Brain microvascular endothelial cell (primary cell): ENCODE data around the gene MBNL1.

Source experiments
- DNase-seq: peaks from one replicate; pipeline ENCODE4 v3.0.0-alpha.2; 2020
- H3K27ac ChIP-seq: fragments of 250-450 bp; sonication (Bioruptor Pico); 2 replicates; pipeline ENCODE4 v1.5.1; 2020; ENCODE audit warnings: mild to moderate bottlenecking, moderate library complexity
- H3K27me3 ChIP-seq: fragments of 250-450 bp; sonication (Bioruptor Pico); replicated peaks from 2 replicates; pipeline ENCODE4 v1.5.1; 2020; ENCODE audit warnings: mild to moderate bottlenecking
- H3K36me3 ChIP-seq: fragments of 250-450 bp; sonication (Bioruptor Pico); replicated peaks from 2 replicates; pipeline ENCODE4 v1.5.1; 2020; ENCODE audit warnings: mild to moderate bottlenecking
- H3K4me3 ChIP-seq: 2 replicates; pipeline ENCODE4 v1.5.1; 2011; ENCODE audit warnings: low read depth, mild to moderate bottlenecking, control low read depth, low read length, moderate library complexity
- CTCF ChIP-seq: IDR thresholded peaks from 2 replicates; pipeline ENCODE4 v1.5.1; 2011; ENCODE audit warnings: low read depth, mild to moderate bottlenecking, moderate library complexity, low read length, control low read depth, inconsistent platforms; ENCODE audit errors: missing control alignments
- in situ Hi-C: cut with HindIII; loops from 2 replicates; pipeline ENCODE4 v1.10.0; 2017; ENCODE audit warnings: low sequenced_read_pairs, low pct_ligation_motif_present

MBNL1 gene

GRCh38 chr3:152389316-152389934, 120.7 kb downstream of the MBNL1 start:
- H3K27ac ChIP-seq = no peak overlapping the region
- TF ChIP-seq CTCF = no peak
- no peaks in the 10 kb centered on the region for H3K36me3 ChIP-seq
- no peaks in the 10 kb centered on the region for H3K27me3 ChIP-seq
- DNase-seq = no peak
- no peak overlapping the region for H3K4me3 ChIP-seq
- in situ Hi-C loops = no loop called here

GRCh38 chr3:152390647-152391046, 121.9 kb downstream of the MBNL1 start:
- Histone ChIP-seq H3K27me3 (no peaks in the 10 kb centered on the region), H3K36me3 (peaks cover 1% of the 10 kb centered on the region), H3K27ac (no peak overlapping the region), H3K4me3 (no peak overlapping the region)
- in situ Hi-C loops = no loop called here
- no peak for DNase-seq
- TF ChIP-seq CTCF = no peak

DNA sequence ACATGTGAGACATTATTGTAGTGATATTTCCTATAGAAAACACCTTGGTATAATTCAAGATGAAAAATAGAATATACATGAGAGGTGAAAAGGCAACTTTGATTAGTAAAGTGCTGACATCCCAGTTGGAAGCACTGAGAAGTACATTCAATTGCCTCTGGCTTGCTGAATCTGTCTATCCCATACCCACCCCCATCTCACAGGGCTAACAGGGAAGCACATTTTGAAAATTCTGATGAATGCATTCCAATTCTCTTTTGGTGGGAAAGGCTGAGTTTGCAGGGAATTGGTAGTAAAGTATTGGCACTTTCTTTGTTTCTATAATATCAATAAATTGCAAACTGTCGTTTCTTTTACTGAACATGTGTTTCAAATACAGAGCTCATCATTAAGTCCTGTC, 122.9 kb downstream of the MBNL1 start:
- no peak overlapping the region for H3K27ac ChIP-seq
- TF ChIP-seq CTCF = no peak
- no peak overlapping the region for H3K4me3 ChIP-seq
- DNase-seq = no peak
- H3K36me3 ChIP-seq = peaks cover 4% of the 10 kb centered on the region
- in situ Hi-C loops = no loop called here
- no peaks in the 10 kb centered on the region for H3K27me3 ChIP-seq

GRCh38 chr3:152392272-152392880, 123.6 kb downstream of the MBNL1 start:
- no peak for TF ChIP-seq CTCF
- H3K36me3 ChIP-seq = peaks cover 6% of the 10 kb centered on the region

GRCh38 chr3:152394246-152394645, 125.5 kb downstream of the MBNL1 start:
- Histone ChIP-seq H3K36me3 (peaks cover 6% of the 10 kb centered on the region), H3K4me3 (no peak overlapping the region), H3K27me3 (no peaks in the 10 kb centered on the region), H3K27ac (no peak overlapping the region)
- no peak for DNase-seq
- in situ Hi-C loops = no loop called here
- no peak for TF ChIP-seq CTCF

More at GRCh38 chr3:152392272-152392880, 123.6 kb downstream of the MBNL1 start:
- in situ Hi-C loops = no loop called here
- Histone ChIP-seq H3K27ac (no peak overlapping the region), H3K4me3 (no peak overlapping the region), H3K27me3 (no peaks in the 10 kb centered on the region)
- no peak for DNase-seq

GRCh38 chr3:152395764-152396163, 127.0 kb downstream of the MBNL1 start:
- no peaks in the 10 kb centered on the region for H3K27me3 ChIP-seq
- in situ Hi-C loops = no loop called here
- no peak overlapping the region for H3K27ac ChIP-seq
- H3K4me3 ChIP-seq = no peak overlapping the region
- DNase-seq = no peak
- peaks cover 6% of the 10 kb centered on the region for H3K36me3 ChIP-seq
- TF ChIP-seq CTCF = no peak
